Natural killer cell (primary cell): ENCODE measurements around the gene RGS12. TPM values are rescaled to one million over a fixed set of nuclear protein-coding genes. Genes with fewer than 3 reads are reported as not detected.
A peak's percentile ranks its signal among the peaks of the same experiment; 100 is the strongest.

Source experiments
- ATAC-seq, 3 donors: fragments of 150-1000 bp in 2 of 3; fragments of 200-7000 bp in 1 of 3; cut with Tn5 transposase; 1 replicate in 1 of 3; 2 replicates in 2 of 3; pipeline ENCODE4 v1.10.0; 2021; ENCODE audit warnings: mild to moderate bottlenecking in 2 of 3, moderate library complexity in 2 of 3
- DNase-seq, 2 donors: peaks; one replicate each; pipeline versions ENCODE4 v3.0.0 to v3.0.0-alpha.2; 2013 to 2021; ENCODE audit warnings: mixed read lengths in 1 of 2
- H3K27ac ChIP-seq: one replicate; pipeline ENCODE4 v1.5.1; 2013; ENCODE audit warnings: mild to moderate bottlenecking, low read length
- H3K27me3 ChIP-seq: one replicate; pipeline ENCODE4 v1.6.1; 2013; ENCODE audit warnings: low read length; ENCODE audit not compliant: control insufficient read depth, insufficient read depth
- H3K36me3 ChIP-seq: one replicate; pipeline ENCODE4 v1.6.1; 2013; ENCODE audit warnings: low read length; ENCODE audit not compliant: control insufficient read depth, insufficient read depth
- H3K4me1 ChIP-seq: one replicate; pipeline ENCODE4 v1.6.1; 2013; ENCODE audit warnings: low read length; ENCODE audit not compliant: control insufficient read depth, insufficient read depth
- H3K4me3 ChIP-seq: one replicate; pipeline ENCODE4 v1.5.1; 2013; ENCODE audit warnings: low read length
- H3K9me3 ChIP-seq: one replicate; pipeline ENCODE4 v1.6.1; 2013; ENCODE audit warnings: low read length; ENCODE audit not compliant: control insufficient read depth, insufficient read depth
- H3K27ac Mint-ChIP-seq, 2 donors: one replicate each; pipeline ENCODE4 v1.8.0; 2022; ENCODE audit warnings: mild to moderate bottlenecking in 2 of 2, mixed read lengths in 2 of 2, moderate library complexity in 1 of 2
- H3K27me3 Mint-ChIP-seq, 2 donors: one replicate each; pipeline ENCODE4 v1.8.0; 2022; ENCODE audit warnings: low read depth in 2 of 2, mixed read lengths in 2 of 2
- H3K36me3 Mint-ChIP-seq: one replicate; pipeline ENCODE4 v1.8.0; 2022; ENCODE audit warnings: mixed read lengths
- H3K4me1 Mint-ChIP-seq, 2 donors: one replicate each; pipeline ENCODE4 v1.8.0; 2022; ENCODE audit warnings: mixed read lengths in 2 of 2
- H3K4me3 Mint-ChIP-seq: one replicate; pipeline ENCODE4 v1.8.0; 2022; ENCODE audit warnings: mild to moderate bottlenecking, moderate library complexity, mixed read lengths
- H3K9me3 Mint-ChIP-seq, 2 donors: one replicate each; pipeline ENCODE4 v1.8.0; 2022; ENCODE audit warnings: mixed read lengths in 2 of 2
- CTCF ChIP-seq: fragments of 200-600 bp; IDR thresholded peaks from one replicate; pipeline ENCODE4 v1.8.0; 2022; ENCODE audit warnings: antibody characterized with exemption
- WGBS: methylation state at CpG from one replicate; pipeline ENCODE4 v1.1.7; 2013; ENCODE audit warnings: missing lambda C conversion rate; ENCODE audit not compliant: insufficient coverage; 5-methylcytosine and 5-hydroxymethylcytosine counted together
- intact Hi-C: fragments of 100-400 bp; cut with micrococcal nuclease; formaldehyde crosslinking; loops from one replicate; pipeline ENCODE4 v1.14.2; 2022
- total RNA-seq, 4 donors: library from RNA; stranded (reverse); fragments of 120-200 nt in 1 of 4; gene quantifications; one replicate each; pipeline versions ENCODE4 v1.2.3 to v1.2.4, GENCODE V29; 2013 to 2022

RGS12 gene
- total RNA-seq, 3 donors from 2014 or later (not counting 1 experiment from before 2014, with no cell fraction given) = 10.5 to 12.3 (median 10.6) TPM

GRCh38 chr4:3244747-3245146, 48.1 kb upstream of the RGS12 start:
- 93% methylated on average over 9 of the region's 9 CpGs for WGBS

GRCh38 chr4:3245676-3246075, 47.1 kb upstream of the RGS12 start:
- Mint-ChIP-seq H3K9me3 (no peaks in the 10 kb centered on the region), H3K4me3 (no peak overlapping the region), H3K27me3 (no peaks in the 10 kb centered on the region), H3K27ac (peak overlapping the region; percentile 48 to 56), H3K4me1 (peaks cover 6 to 12% of the 10 kb centered on the region in 2 donors), H3K36me3 (no peaks in the 10 kb centered on the region)
- Histone ChIP-seq H3K27me3 (no peaks in the 10 kb centered on the region), H3K27ac (no peak overlapping the region), H3K4me1 (peaks cover 14% of the 10 kb centered on the region), H3K36me3 (peaks cover 11% of the 10 kb centered on the region), H3K9me3 (no peaks in the 10 kb centered on the region), H3K4me3 (no peak overlapping the region)
- TF ChIP-seq CTCF = no peak
- 79% methylated on average over 6 of the region's 6 CpGs for WGBS
- ATAC-seq (peak in 1 of 3 donors; percentile 15), DNase-seq (no peak)
- intact Hi-C loops = no loop called here

More at GRCh38 chr4:3244747-3245146, 48.1 kb upstream of the RGS12 start:
- Histone ChIP-seq H3K4me1 (peaks cover 14% of the 10 kb centered on the region), H3K36me3 (peaks cover 20% of the 10 kb centered on the region), H3K9me3 (no peaks in the 10 kb centered on the region), H3K27ac (no peak overlapping the region), H3K27me3 (no peaks in the 10 kb centered on the region), H3K4me3 (no peak overlapping the region)
- Mint-ChIP-seq H3K4me1 (peaks cover 6 to 12% of the 10 kb centered on the region in 2 donors), H3K9me3 (no peaks in the 10 kb centered on the region), H3K36me3 (no peaks in the 10 kb centered on the region), H3K27ac (peak overlapping the region in 1 of 2 donors; percentile 27), H3K4me3 (no peak overlapping the region), H3K27me3 (no peaks in the 10 kb centered on the region)
- ATAC-seq (no peak), DNase-seq (no peak)
- intact Hi-C loops = no loop called here
- TF ChIP-seq CTCF = no peak

GRCh38 chr4:3246458-3247398, 46.1 kb upstream of the RGS12 start:
- no peak overlapping the region for H3K27ac ChIP-seq
- Mint-ChIP-seq H3K27me3 (no peaks in the 10 kb centered on the region), H3K4me3 (no peak overlapping the region), H3K27ac (peak overlapping the region; percentile 48 to 56), H3K4me1 (peaks cover 6 to 12% of the 10 kb centered on the region in 2 donors), H3K9me3 (no peaks in the 10 kb centered on the region), H3K36me3 (no peaks in the 10 kb centered on the region)
- DNase-seq = no peak
- WGBS = 92% methylated on average over 16 of the region's 16 CpGs
- no peak for ATAC-seq
- H3K4me1 ChIP-seq = peaks cover 14% of the 10 kb centered on the region
- H3K27me3 ChIP-seq = no peaks in the 10 kb centered on the region
- intact Hi-C loops = no loop called here
- no peak overlapping the region for H3K4me3 ChIP-seq
- no peaks in the 10 kb centered on the region for H3K9me3 ChIP-seq
- no peak for TF ChIP-seq CTCF
- peaks cover 3% of the 10 kb centered on the region for H3K36me3 ChIP-seq
